IPS-NIHi7 (cell line): Measurements from ENCODE around the gene SLC29A2.
A peak's percentile ranks its signal among the peaks of the same experiment; 100 is the strongest.

Experiments
- DNase-seq: peaks from one replicate; pipeline ENCODE4 v3.0.0; 2012; ENCODE audit warnings: mixed read lengths; ENCODE audit errors: extremely low spot score

SLC29A2 gene

GRCh38 chr11:66347425-66348276 lies 23.9 kb downstream of the SLC29A2 start, which contains the start of gene B4GAT1:
Gene B4GAT1 (minus strand): TSS chr11:66347629. CDS start chr11:66347545, 84 bp downstream.
- DNase-seq: peak; percentile 80

GRCh38 chr11:66346476-66347424 lies 24.8 kb downstream of the SLC29A2 start:
- no peak for DNase-seq

- no peak for DNase-seq
Measured at GRCh38 chr11:66345316-66345649, 26.3 kb downstream of the SLC29A2 start.

DNA sequence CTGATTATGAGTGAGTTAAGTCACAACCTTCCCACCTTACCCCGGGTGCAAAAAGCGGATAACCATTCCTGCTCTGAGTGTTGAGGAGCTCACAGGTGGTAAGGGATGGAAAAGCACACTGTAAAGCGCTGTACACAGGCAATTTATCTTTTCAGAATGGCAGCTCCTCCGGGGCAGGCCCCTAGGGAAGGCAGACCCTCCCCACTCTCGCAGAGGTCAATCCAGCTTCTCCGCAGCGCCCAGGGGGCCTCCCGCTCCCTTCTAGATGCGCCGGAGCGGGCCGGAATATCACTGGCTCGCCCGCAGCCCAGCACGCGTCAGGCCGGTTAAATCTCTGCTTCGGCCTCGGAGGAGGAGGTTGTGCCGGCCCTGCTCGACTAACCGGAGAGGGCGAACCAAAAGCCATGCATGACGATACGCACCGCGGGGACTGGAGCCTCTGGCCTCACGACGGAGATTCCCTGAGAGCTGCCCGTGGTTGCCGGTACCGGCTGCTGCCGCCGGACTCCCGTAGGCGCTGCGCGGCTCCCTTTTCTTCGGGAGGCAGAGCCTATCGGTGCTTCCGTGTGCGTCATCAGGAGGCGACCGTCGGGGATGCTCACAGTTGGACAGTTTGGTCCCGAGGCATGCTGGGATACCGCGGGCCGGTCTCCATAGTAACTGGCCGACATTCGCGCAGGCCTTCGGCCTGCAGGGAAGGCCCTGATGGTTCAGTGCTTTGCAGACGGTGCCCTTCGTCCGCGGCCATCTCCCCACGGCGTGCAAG lies 26.8 kb downstream of the SLC29A2 start, which contains the start of gene BRMS1:
Gene BRMS1, minus strand, starts transcription at position 555 of the 766 bp plus-strand sequence. CDS start 2,870 bp downstream, outside the sequence.
- DNase-seq: peak; percentile 93

DNA sequence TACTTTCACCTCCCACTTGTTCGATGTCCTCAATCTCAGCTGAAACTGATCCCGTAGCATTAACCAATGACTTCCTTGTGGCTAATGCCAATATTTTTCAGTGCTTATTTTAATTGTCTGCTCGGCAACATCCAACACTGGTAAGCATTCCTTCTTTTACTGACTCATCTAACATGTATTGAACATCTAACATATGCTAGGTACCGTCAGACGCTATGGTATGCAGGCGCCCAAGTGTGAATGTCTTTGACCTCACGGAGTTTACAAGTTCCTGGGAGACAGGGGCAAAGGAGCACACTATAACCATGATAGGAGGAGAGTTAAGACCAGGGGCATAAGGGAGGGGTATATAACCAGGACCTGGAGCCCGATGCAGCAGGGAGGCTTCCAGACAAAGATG lies 28.4 kb downstream of the SLC29A2 start:
- DNase-seq: no peak

DNA sequence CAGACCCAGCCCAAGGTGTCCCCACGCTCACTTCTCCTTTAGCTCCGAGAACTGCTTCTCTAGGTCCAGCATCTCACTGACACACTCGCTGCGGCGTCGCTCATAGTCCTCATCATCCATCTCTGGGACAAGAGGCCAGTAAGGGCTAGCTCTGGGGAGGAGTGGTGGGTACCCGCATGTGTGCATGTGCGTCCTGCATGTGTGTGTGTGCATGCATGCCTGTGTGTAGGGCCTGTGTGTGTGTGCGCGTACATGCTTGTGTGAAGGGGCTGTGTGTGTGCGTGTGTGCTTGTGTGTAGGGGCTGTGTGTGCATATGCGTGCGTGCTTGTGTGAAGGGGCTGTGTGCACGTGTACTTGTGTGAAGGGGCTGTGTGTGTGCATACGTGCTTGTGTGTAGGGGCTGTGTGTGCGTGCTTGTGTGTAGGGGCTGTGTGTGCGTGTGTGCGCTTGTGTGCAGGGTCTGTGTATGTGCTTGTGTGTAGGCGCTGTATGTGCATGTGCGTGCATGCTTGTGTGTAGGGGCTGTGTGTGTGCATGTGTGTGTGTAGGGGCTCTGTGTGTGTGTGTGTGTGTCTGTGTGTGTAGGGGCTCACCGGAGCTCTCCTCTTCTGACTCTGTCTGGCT lies 29.9 kb downstream of the SLC29A2 start:
- DNase-seq: no peak

DNA sequence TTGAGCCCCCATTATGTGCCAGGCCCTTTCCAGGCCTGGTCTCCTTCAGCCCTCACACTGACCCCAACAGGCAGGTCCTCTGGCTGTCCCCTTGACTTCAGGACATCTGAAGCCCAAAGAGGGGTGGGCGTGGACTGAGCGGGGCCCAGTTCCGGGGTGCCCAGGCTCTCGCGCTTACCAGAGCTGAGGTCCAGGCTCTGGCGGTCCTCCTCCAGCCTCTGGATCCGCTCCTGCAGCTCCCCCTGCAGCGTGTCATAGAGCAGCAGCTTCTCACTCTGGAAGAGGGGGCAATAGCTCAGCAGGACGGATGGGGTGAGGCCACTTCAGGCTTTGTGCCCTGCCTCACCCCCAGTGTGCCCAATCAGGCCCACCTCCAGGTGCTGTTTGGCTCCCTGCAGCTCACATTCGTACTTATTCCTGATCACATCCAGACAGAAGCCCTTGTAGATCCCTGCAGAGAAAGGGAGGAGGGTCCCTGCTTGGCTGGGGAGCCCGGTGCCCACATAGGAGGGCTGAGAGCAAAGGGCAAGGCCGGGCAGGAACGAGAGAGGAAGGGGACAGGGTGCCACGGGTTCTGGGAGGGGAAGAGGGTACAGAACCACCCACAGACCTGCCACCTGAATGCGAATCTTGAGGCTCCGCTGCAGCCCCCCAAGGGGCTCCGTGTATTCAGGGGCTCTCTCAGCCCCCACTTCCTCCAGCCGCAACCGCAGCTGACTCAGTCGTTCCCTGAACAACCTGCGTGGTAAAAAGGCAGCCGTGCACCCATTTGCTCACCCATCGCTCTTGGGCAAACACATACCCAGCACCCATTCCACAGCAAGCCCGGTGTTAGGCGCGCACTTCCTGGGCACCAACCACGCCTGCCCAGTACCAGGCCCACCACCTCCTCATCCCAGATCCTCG lies 30.7 kb downstream of the SLC29A2 start:
- no peak for DNase-seq

GRCh38 chr11:66339686-66340483 lies 31.7 kb downstream of the SLC29A2 start:
- DNase-seq: no peak

DNA sequence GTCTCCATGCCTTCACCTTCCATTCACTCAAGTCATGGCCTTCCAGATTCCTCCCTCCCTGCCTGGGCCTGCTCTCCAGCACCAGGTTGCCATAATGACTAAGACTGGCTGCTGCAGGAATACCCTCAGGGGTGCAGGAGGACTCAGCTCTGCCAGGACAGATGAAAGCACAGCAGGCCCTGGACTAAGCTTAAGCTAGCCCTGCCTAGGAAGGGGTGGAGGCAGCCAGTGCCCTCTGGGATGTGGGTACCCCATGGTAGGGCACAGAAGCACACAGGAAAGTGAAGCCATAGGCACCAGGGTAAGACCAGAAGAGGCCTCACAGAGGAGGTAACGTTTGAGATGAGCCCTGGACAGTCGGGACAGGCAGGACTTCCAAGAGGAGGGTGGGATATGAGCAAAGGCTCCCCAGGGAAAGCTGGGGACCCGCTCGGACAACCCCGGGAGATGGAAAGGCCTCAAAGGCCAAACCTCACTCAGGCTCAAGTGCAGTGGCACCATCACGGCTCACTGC lies 32.3 kb downstream of the SLC29A2 start:
- DNase-seq: no peak

DNA sequence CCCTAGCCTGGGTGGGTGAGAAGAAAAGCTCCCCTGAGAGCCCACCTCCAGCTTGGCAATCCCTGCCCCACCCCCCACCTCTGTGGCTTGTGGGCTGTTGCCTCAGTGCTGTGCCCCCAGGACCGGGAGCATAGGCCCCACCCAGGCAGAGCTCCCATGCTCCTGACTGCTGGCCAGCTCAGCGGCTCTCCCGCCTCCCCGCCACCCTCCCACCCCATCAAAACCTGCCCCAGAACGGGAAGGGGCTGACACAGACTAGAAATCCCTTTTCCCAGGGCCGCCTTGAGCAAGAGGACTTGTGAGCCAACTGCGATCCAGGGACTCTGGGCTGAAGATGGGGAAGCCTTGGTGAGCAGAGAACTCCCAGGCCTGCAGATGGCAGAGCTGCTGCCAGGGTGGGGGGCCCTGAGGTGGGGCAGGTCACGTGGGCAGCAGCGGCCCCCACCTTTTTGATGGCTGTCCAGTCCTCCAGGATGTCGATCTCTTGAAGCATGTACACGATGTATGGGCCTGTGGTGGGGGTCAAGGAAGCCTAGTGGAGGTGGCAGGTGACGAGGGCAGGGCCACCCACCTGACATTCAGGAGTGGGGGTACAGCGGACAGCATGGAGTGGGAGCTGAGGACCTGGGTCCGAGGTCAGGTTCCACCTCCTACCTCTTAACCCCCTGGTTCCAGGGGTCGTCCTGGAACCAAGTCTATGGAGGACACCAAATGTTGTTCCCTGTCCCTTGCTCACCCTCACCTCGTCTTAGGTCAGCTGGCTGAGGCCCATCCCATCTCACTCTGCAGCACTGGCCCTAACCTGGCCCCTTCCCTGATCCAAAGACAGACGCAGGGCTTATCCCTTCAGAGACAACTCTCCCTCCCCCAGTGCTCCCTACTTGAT lies 33.0 kb downstream of the SLC29A2 start:
- DNase-seq: no peak

- DNase-seq: no peak
Measured at GRCh38 chr11:66337103-66337899, 34.3 kb downstream of the SLC29A2 start.

DNA sequence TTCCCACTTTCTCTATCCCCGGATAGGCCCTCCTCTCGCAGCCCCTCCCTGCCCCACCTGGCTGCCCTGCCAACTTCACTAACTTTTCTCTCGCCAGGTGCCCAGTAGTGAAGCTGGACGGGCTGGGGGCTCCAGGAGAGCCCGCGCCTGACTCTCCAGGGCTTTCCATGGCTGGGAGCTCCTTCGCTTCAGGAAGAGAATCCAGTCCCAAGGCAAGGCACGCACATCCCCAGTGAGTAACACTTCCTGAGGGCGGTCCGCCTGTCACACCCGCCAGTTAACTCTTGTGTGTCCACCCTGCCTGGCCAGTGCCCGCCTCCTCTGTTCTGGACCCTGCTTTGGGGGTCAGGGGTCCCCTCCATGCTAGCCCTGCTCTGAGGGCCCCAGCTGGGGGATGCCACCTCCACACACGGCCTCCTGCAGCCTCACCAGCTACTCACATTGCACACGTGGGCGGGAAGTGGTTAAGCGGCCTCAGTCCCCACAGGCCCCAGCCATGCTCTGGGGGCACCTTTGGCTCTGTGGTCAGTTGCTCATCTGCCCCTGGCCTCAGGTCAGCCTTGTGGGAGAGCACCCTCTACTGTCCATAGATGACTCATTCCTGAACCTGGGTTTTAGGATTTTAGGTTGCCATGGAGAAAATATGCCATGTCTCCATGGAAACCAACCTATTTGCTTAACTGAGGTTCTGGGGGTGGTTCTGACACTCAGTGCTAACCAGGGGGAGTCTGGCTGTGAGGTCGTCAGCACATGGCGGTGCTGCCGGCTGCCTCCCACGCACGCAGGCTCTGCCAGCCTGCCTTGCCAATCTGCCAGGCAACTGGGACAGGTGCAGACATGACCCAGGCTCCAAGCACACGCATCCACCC lies 35.1 kb downstream of the SLC29A2 start, which contains the start of gene RIN1:
Gene RIN1, minus strand, starts transcription at position 201 of the 869 bp plus-strand sequence. Its CDS starts 32 bp downstream, at position 169.
- peak; percentile 84 for DNase-seq

DNA sequence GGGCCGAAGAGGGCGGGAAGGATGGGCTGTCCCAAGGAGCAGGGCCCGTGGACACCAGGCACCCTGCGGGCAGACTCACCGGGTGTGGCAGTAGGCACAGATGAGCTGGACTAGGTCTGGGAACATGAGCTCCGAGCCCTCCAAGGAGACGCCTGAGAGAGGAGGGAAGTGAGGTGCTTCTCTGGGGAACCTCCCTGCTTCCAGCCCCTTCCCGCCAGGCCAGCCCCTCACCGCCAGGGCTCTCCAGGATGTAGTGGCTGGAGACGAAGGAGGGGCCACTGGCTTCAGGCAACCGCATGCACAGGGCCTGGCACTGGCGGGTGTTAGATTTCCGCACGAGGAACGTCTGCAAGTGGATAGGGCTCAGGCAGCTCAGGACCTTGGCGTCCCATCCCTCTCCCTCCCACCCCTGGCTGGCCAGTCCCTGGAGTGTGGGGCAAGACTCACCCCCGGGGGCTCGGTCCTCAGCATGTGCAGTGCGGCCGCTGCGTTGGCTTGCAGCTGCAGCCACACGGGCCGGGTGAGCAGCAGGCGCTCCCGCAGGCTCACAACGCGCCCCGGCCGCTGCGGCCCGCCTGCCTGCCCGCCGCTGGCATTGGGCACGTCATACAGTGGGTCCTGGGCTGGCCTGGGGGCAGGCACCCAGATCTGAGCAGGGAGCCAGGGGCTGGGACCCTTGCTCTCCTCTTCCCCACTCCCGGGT lies 35.9 kb downstream of the SLC29A2 start:
- peak; percentile 64 for DNase-seq

GRCh38 chr11:66334605-66335442 lies 36.7 kb downstream of the SLC29A2 start:
- DNase-seq: no peak
